ENCODE results near the gene SF3B4. TPM values are rescaled to one million over a fixed set of nuclear protein-coding genes. Genes with fewer than 3 reads are reported as not detected.
"Not testable (repeated sequence)": the region's sequence is repeated elsewhere in the genome, so short reads cannot be mapped to it uniquely, and the experiment has no call there.

The SF3B4 gene
- total RNA-seq, 1 donor from 2014 or later, result 9.9 TPM

- DNase-seq, result peak; percentile 99
These were observed 40.0 kb downstream of the SF3B4 start for GRCh38 chr1:149887456-149888246.

DNA sequence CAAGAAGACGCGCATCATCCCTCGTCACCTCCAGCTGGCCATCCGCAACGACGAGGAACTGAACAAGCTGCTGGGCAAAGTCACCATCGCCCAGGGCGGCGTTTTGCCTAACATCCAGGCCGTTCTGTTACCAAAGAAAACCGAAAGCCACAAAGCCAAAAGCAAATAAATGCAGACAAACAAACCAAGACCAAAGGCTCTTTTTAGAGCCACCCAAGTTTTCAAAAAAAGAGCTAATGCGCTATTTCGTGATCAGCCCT lies 40.5 kb downstream of the SF3B4 start:
- not testable (repeated sequence) for DNase-seq

- peak; percentile 99 for DNase-seq
These were observed 41.0 kb downstream of the SF3B4 start for GRCh38 chr1:149886396-149887195.

GRCh38 chr1:149886121-149886395 lies 41.5 kb downstream of the SF3B4 start:
- DNase-seq, result not testable (repeated sequence)

DNA sequence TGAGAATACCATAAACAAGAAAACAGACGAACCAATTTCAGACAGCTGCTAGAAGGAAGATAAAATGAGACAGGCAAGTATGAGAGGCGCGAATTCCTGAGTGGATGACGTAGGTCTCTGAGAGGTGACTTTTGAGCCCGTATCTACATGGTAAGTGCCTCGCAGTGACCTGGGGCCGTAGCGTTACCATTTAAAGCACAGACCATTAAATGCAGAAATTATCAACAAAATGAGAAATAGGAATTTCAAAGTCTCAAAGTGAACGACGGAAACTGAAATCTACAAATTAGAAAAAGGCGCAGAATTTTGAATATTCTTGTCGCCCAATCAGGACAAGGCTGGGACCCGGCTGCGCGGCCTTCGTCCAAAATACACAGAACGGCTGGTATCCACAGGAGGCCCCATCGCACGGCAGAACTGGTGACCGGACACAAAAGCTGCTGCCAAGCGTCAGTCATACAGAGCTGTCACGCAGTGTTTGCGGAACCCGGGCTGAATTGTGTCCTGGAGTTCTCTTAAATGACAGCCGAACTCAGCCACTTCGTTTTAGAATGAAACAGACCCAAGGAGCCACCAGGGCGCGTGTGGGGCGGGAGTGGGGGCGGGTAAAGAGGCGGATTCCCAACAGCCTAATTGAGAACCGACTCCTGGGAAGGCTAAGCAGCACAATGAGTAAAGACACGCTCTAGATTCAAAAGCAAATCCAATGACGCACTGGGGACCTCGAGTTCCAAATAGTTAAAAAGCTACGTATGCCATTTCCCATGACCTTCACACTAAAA lies 42.1 kb downstream of the SF3B4 start:
- DNase-seq, result peak; percentile 94

- DNase-seq, result peak; percentile 78
These were observed 42.9 kb downstream of the SF3B4 start for GRCh38 chr1:149884433-149885338.

DNA sequence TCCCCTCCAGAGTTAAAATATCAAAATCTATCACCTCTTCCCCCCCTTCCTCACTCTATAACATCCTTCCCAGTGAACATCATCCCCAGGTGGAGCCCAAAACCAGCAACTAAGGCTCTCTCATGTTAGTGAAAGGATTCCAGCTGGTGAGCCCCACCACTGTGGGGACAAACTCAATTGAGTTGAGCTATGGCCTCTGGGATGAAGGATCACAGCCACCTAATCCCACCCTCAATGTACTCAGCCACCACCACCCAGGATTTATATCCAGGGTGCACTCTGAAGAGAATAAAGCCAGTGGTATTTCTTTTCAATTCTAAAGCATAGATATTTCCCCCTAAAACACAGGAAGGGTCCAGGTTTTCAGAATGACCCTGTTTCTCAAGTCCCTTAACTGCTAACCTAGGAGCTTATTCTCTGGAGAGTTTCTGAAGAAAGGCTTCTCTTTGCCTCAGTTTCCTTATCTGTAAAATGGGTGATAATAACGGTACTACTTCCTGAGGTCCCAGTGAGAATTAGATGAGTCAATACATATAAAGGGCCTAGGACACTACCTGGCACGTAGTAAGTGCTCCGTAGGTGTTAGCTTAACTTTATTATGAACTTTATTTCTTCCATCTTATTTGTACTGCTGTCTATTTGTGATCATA lies 43.9 kb downstream of the SF3B4 start:
- no peak for DNase-seq

DNA sequence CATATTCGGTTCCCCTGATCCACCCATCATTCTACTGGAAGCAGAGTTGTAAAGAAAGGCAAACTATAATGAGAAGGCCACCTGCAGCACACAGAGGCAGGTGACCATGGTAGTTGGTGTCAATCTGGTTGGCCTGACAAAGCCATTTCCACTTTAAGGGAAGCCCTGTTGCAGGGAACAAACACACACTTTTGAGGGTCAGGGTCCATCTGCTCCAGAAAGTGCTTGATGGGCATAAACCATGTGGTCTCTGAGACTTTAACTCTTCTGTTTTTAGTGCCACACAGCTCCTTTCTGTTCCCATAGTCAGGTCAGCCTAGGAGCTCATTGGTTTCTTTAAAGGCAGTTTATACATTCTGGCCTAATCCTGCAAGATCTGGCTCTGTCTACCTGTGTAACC lies 45.7 kb downstream of the SF3B4 start:
- no peak for DNase-seq

DNA sequence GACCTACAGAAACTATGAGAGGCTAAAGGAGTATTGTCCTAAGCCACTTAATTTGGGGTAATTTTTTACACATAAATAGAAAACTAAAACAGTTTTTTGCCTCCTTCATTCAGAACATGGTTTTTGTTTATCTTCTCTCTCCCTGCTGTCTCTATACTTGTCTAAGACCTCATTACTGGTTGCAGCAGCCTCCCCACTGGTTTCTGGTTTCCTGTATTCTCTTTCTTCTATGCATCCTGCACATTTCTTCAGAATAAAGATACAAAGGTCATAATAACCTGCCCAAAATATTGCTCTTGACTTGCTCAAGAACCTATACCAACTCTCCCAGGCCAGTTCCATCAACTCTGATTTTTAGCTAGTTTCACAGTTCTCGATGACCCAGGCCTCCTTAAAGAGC lies 48.0 kb downstream of the SF3B4 start:
- DNase-seq, result no peak

GRCh38 chr1:149877211-149877946 lies 50.2 kb downstream of the SF3B4 start:
- no peak for DNase-seq

Other genes starting within 250 kb of the SF3B4 start
- 1.7 TPM for gene FCGR1A, start 145.1 kb downstream of the SF3B4 start, total RNA-seq
- gene BOLA1, start 28.2 kb downstream of the SF3B4 start, total RNA-seq, result 15.3 TPM
- gene SV2A, start 10.0 kb downstream of the SF3B4 start, total RNA-seq, result 3.7 TPM
- gene MTMR11, start 9.1 kb upstream of the SF3B4 start, total RNA-seq, result 21.0 TPM
- 26.8 TPM for gene OTUD7B, start 82.9 kb upstream of the SF3B4 start, total RNA-seq
- 51.6 TPM for gene VPS45, start 140.0 kb upstream of the SF3B4 start, total RNA-seq
- gene PLEKHO1, start 222.1 kb upstream of the SF3B4 start, total RNA-seq, result 29.0 TPM